ENCODE data around the gene PRKN.

PRKN gene

GRCh38 chr6:162653808-162654207 is 73.8 kb downstream of the PRKN start:
- no peak overlapping the region for H3K9ac ChIP-seq (ENCODE audit: low read length)
- H3K27me3 ChIP-seq (ENCODE audit: control insufficient read depth, insufficient read depth, low read length), result no peaks in the 10 kb centered on the region
- H3K36me3 ChIP-seq (ENCODE audit: control insufficient read depth, insufficient read depth, low read length), result no peaks in the 10 kb centered on the region
- no peak overlapping the region for H3K27ac ChIP-seq (ENCODE audit: low read depth, low read length)
- H3K4me3 ChIP-seq (ENCODE audit: low read length), result no peak overlapping the region
- no peaks in the 10 kb centered on the region for H3K4me1 ChIP-seq (ENCODE audit: control insufficient read depth, insufficient read depth, low read length)

DNA sequence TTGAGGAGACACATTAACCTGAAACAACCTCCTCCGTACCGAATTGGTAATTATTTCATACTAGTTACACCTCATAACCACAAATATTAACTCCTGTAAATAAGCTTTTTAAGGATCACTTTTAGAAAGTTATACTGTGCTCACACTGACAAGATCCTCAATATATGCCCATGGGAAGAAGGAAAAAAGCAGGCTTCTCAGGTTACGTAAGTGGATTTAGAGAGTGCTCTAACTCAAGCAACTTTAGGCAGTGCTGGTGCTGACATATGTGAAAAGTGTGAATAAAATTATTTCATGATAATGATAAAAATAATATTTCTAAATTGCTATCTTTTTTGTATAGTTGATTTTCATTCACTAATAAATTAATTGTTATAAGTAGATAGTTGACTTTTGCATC is 76.1 kb downstream of the PRKN start:
- no peaks in the 10 kb centered on the region for H3K4me1 ChIP-seq (ENCODE audit: control insufficient read depth, insufficient read depth, low read length)
- no peaks in the 10 kb centered on the region for H3K36me3 ChIP-seq (ENCODE audit: control insufficient read depth, insufficient read depth, low read length)
- no peak overlapping the region for H3K9ac ChIP-seq (ENCODE audit: low read length)
- H3K27ac ChIP-seq (ENCODE audit: low read depth, low read length), result no peak overlapping the region
- no peak overlapping the region for H3K4me3 ChIP-seq (ENCODE audit: low read length)
- no peaks in the 10 kb centered on the region for H3K27me3 ChIP-seq (ENCODE audit: control insufficient read depth, insufficient read depth, low read length)

DNA sequence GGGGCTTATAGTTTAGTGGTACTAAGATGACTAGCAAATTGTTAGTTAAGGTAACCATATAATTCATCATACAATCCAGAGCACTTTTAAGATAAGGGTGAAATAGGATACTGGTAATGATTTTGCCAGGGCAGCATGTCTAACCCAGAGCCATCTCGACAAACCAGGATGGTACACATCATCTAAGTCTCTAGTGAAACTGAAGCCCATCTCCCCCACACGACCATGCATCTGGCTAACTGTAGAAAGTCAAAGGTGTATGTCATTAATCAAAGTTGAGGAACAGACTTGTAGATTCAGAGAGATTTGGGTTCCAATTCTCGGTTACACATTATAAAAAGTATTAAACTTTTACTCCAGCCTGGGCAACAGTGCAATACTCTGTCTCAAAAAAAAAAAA is 78.3 kb downstream of the PRKN start:
- H3K4me3 ChIP-seq (ENCODE audit: low read length), result no peak overlapping the region
- no peaks in the 10 kb centered on the region for H3K27me3 ChIP-seq (ENCODE audit: control insufficient read depth, insufficient read depth, low read length)
- no peak overlapping the region for H3K9ac ChIP-seq (ENCODE audit: low read length)
- no peaks in the 10 kb centered on the region for H3K4me1 ChIP-seq (ENCODE audit: control insufficient read depth, insufficient read depth, low read length)
- no peaks in the 10 kb centered on the region for H3K36me3 ChIP-seq (ENCODE audit: control insufficient read depth, insufficient read depth, low read length)
- H3K27ac ChIP-seq (ENCODE audit: low read depth, low read length), result no peak overlapping the region

- Histone ChIP-seq H3K27ac (ENCODE audit: low read depth, low read length) (no peak overlapping the region), H3K9ac (ENCODE audit: low read length) (no peak overlapping the region), H3K36me3 (ENCODE audit: control insufficient read depth, insufficient read depth, low read length) (no peaks in the 10 kb centered on the region), H3K4me1 (ENCODE audit: control insufficient read depth, insufficient read depth, low read length) (no peaks in the 10 kb centered on the region), H3K27me3 (ENCODE audit: control insufficient read depth, insufficient read depth, low read length) (no peaks in the 10 kb centered on the region), H3K4me3 (ENCODE audit: low read length) (no peak overlapping the region)
Observed at GRCh38 chr6:162644153-162644552, 83.4 kb downstream of the PRKN start.

DNA sequence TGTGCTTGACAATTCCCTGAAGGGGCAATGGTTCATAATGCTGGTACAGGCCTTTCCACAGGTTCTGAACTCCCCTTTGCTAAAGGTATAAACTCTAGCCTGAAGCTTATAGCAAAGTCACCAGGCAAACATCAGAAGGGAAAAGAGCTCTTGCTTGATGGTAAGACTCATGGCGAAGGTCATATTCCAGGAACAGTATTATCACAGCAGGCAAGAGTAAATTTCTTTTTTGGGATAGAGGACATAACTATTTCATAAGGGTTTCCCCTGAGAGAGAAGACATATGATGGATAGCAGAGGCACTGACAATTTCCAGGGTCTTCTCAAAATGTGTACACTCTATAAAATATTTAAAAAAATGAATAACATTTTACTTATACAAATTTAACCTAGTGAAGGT is 86.8 kb downstream of the PRKN start:
- H3K9ac ChIP-seq (ENCODE audit: low read length), result no peak overlapping the region
- H3K36me3 ChIP-seq (ENCODE audit: control insufficient read depth, insufficient read depth, low read length), result no peaks in the 10 kb centered on the region
- H3K27ac ChIP-seq (ENCODE audit: low read depth, low read length), result no peak overlapping the region
- H3K4me3 ChIP-seq (ENCODE audit: low read length), result no peak overlapping the region
- H3K4me1 ChIP-seq (ENCODE audit: control insufficient read depth, insufficient read depth, low read length), result no peaks in the 10 kb centered on the region
- H3K27me3 ChIP-seq (ENCODE audit: control insufficient read depth, insufficient read depth, low read length), result no peaks in the 10 kb centered on the region

- H3K9ac ChIP-seq (ENCODE audit: low read length), result no peak overlapping the region
- no peaks in the 10 kb centered on the region for H3K27me3 ChIP-seq (ENCODE audit: control insufficient read depth, insufficient read depth, low read length)
- no peaks in the 10 kb centered on the region for H3K36me3 ChIP-seq (ENCODE audit: control insufficient read depth, insufficient read depth, low read length)
- H3K4me3 ChIP-seq (ENCODE audit: low read length), result no peak overlapping the region
- no peaks in the 10 kb centered on the region for H3K4me1 ChIP-seq (ENCODE audit: control insufficient read depth, insufficient read depth, low read length)
- H3K27ac ChIP-seq (ENCODE audit: low read depth, low read length), result no peak overlapping the region
Observed at GRCh38 chr6:162639951-162640350, 87.6 kb downstream of the PRKN start.

GRCh38 chr6:162638931-162639574 is 88.5 kb downstream of the PRKN start:
- H3K4me3 ChIP-seq (ENCODE audit: low read length), result no peak overlapping the region
- no peak overlapping the region for H3K9ac ChIP-seq (ENCODE audit: low read length)
- H3K27me3 ChIP-seq (ENCODE audit: control insufficient read depth, insufficient read depth, low read length), result no peaks in the 10 kb centered on the region
- no peak overlapping the region for H3K27ac ChIP-seq (ENCODE audit: low read depth, low read length)
- no peaks in the 10 kb centered on the region for H3K36me3 ChIP-seq (ENCODE audit: control insufficient read depth, insufficient read depth, low read length)
- H3K4me1 ChIP-seq (ENCODE audit: control insufficient read depth, insufficient read depth, low read length), result no peaks in the 10 kb centered on the region

DNA sequence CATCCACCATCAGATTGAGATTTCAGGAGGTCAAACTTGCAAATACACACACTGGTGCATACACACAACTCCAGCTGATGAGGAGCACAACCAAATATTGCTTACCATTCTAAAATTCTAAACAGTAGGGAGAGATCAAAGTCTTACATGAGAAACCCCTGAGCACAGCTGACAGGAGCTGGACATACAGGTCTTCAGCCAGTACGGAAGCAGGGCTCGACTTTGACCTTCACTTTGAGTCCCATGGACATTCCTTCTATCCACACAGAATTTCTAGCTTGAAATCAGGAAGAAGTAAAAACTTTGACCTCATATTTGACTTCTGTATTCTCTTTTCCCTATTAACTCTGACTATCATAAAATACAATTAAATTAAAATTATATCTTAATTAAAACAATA is 90.2 kb downstream of the PRKN start:
- H3K4me3 ChIP-seq (ENCODE audit: low read length), result no peak overlapping the region
- no peaks in the 10 kb centered on the region for H3K36me3 ChIP-seq (ENCODE audit: control insufficient read depth, insufficient read depth, low read length)
- H3K27me3 ChIP-seq (ENCODE audit: control insufficient read depth, insufficient read depth, low read length), result no peaks in the 10 kb centered on the region
- no peak overlapping the region for H3K9ac ChIP-seq (ENCODE audit: low read length)
- H3K27ac ChIP-seq (ENCODE audit: low read depth, low read length), result no peak overlapping the region
- no peaks in the 10 kb centered on the region for H3K4me1 ChIP-seq (ENCODE audit: control insufficient read depth, insufficient read depth, low read length)

DNA sequence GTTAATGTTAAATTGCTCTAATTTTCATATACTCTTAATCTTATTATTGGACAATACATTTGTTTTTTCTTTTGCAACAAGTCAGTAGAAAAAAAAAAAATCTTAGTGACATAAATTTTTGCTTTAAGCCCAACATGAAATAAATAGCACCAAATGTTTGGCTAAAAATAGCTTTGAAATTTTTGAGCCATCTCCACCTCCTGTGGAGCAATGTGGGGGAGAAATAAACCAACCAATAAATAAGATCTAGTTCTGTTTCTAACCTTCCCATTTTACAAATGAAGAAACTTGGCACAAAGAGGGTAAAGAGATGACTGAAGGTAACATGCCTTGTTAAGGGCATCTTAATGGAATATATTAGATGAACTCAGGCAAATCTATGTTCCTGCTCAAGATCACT is 91.4 kb downstream of the PRKN start:
- Histone ChIP-seq H3K27me3 (ENCODE audit: control insufficient read depth, insufficient read depth, low read length) (no peaks in the 10 kb centered on the region), H3K4me1 (ENCODE audit: control insufficient read depth, insufficient read depth, low read length) (no peaks in the 10 kb centered on the region), H3K9ac (ENCODE audit: low read length) (no peak overlapping the region), H3K36me3 (ENCODE audit: control insufficient read depth, insufficient read depth, low read length) (no peaks in the 10 kb centered on the region), H3K27ac (ENCODE audit: low read depth, low read length) (no peak overlapping the region), H3K4me3 (ENCODE audit: low read length) (no peak overlapping the region)

DNA sequence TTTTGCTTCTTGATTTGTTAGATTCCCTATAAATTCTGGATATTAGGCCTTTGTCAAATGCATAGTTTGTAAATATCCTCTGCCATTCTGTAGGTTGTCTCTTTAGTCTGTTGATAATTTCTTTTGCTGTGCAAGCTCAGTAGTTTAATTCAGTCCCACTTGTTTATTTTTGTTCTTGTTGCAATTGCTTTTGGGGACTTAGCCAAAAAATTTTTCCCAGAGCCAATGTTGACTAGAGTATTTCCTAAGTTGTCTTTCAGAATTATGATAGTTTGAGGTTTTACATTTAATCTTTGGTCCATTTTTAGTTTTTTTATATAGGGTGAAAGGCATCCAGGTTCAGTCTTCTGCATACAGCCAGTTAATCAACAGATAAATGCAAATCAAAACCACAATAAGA is 96.0 kb downstream of the PRKN start:
- no peaks in the 10 kb centered on the region for H3K36me3 ChIP-seq (ENCODE audit: control insufficient read depth, insufficient read depth, low read length)
- H3K9ac ChIP-seq (ENCODE audit: low read length), result no peak overlapping the region
- no peak overlapping the region for H3K4me3 ChIP-seq (ENCODE audit: low read length)
- H3K27ac ChIP-seq (ENCODE audit: low read depth, low read length), result no peak overlapping the region
- H3K27me3 ChIP-seq (ENCODE audit: control insufficient read depth, insufficient read depth, low read length), result no peaks in the 10 kb centered on the region
- H3K4me1 ChIP-seq (ENCODE audit: control insufficient read depth, insufficient read depth, low read length), result no peaks in the 10 kb centered on the region

GRCh38 chr6:162630069-162630468 is 97.5 kb downstream of the PRKN start:
- H3K36me3 ChIP-seq (ENCODE audit: control insufficient read depth, insufficient read depth, low read length), result no peaks in the 10 kb centered on the region
- no peak overlapping the region for H3K4me3 ChIP-seq (ENCODE audit: low read length)
- no peaks in the 10 kb centered on the region for H3K4me1 ChIP-seq (ENCODE audit: control insufficient read depth, insufficient read depth, low read length)
- no peak overlapping the region for H3K9ac ChIP-seq (ENCODE audit: low read length)
- no peaks in the 10 kb centered on the region for H3K27me3 ChIP-seq (ENCODE audit: control insufficient read depth, insufficient read depth, low read length)
- H3K27ac ChIP-seq (ENCODE audit: low read depth, low read length), result no peak overlapping the region

GRCh38 chr6:162627825-162628224 is 99.7 kb downstream of the PRKN start:
- H3K4me1 ChIP-seq (ENCODE audit: control insufficient read depth, insufficient read depth, low read length), result no peaks in the 10 kb centered on the region
- no peak overlapping the region for H3K9ac ChIP-seq (ENCODE audit: low read length)
- no peaks in the 10 kb centered on the region for H3K36me3 ChIP-seq (ENCODE audit: control insufficient read depth, insufficient read depth, low read length)
- H3K27me3 ChIP-seq (ENCODE audit: control insufficient read depth, insufficient read depth, low read length), result no peaks in the 10 kb centered on the region
- no peak overlapping the region for H3K27ac ChIP-seq (ENCODE audit: low read depth, low read length)
- no peak overlapping the region for H3K4me3 ChIP-seq (ENCODE audit: low read length)

- Histone ChIP-seq H3K27me3 (ENCODE audit: control insufficient read depth, insufficient read depth, low read length) (no peaks in the 10 kb centered on the region), H3K4me1 (ENCODE audit: control insufficient read depth, insufficient read depth, low read length) (no peaks in the 10 kb centered on the region), H3K9ac (ENCODE audit: low read length) (no peak overlapping the region)
Observed at GRCh38 chr6:162627362-162627761, 100.2 kb downstream of the PRKN start.

More at GRCh38 chr6:162627362-162627761, 100.2 kb downstream of the PRKN start:
- Histone ChIP-seq H3K4me3 (ENCODE audit: low read length) (no peak overlapping the region), H3K36me3 (ENCODE audit: control insufficient read depth, insufficient read depth, low read length) (no peaks in the 10 kb centered on the region), H3K27ac (ENCODE audit: low read depth, low read length) (no peak overlapping the region)
